T-helper 9 cell (primary cell): ENCODE data around the gene ATF6B.
"Not testable (repeated sequence)": the region's sequence is repeated elsewhere in the genome, so short reads cannot be mapped to it uniquely, and the experiment has no call there.

ENCODE experiments used
- DNase-seq: peaks from one replicate; pipeline ENCODE4 v3.0.0-alpha.2; 2020

The ATF6B gene

DNA sequence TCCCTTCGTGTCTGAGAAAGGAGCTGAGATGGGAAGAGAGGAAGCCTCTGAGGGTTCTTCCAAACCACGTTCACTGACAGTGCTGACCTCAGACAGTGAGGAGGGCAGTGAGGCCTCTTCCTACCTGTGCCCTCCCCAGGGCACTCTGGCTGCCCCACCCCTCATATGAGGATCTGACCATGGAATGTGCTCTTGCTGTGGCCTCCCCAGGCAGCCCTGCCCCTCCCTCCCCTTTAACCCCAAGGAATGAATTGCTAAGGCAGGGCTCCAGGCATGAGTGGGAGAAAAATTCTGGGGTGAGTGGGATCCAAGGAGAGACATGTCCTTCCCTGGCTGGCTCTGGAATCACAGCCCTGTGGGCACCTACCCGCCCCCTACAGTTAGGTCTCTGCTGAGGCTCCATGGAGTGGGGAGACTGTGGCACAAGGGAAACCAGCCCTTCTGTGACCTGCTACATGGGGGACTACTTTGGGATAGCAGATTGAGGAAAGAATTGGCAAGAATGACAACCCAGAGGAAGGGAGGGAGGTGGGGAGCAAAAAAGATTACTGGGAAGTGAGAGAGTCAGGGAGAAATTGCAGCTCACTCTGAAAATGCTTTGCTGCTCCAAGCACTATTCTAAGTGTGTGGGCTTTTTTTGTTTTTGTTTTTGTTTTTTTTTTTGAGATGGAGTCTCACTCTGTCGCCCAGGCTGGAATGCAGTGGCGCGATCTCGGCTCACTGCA is 48.3 kb downstream of the ATF6B start:
- no peak for DNase-seq

- DNase-seq: no peak
Measured at GRCh38 chr6:32076321-32076809, 51.7 kb downstream of the ATF6B start.

DNA sequence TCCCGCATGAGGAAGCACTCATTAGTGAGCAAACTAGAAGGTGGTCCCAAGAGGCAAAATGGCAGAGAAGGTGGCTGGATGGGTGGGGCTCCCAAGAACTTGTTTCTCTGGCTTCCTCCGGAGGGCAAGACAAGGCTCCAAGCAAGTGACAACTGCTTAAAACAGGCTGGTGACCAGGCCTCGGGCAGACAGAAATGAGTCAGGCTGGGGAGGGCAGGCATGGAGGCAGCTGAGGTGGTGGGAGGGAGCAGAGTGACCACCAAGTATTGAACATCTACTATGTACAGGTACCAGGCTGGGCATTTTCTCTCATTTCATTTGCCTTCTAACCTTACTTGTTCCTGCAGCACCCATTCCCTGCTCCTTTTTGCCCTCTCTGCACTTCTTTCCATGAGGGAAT is 52.3 kb downstream of the ATF6B start:
- DNase-seq: no peak

DNA sequence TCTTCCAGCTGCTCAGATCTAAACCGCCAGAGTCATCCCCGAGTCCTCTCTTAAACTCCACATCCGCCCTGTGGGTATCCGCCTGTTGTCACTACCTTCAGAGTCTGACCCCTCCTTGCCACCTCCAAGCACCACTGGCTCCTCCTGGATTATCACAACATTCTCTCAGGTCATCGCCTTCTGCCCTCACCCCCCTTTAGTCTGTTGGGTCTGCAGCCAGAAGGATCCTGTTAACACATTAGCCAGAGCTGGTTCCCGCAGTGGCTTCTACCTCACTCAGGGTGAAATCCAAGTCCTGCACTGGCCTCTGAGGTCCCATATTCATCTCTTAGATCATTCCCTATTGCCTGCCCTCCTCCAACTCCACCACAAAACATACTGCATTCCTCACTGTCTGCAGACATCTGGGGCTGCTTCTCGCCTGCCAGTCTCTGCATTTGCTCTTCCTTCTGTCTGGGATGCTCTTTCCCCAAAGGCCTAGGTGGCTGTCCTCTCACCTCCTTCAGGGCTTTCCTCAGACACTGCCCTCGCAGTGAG is 53.0 kb downstream of the ATF6B start:
- DNase-seq: no peak

GRCh38 chr6:32073613-32074012 is 54.4 kb downstream of the ATF6B start:
- DNase-seq: no peak

- DNase-seq: no peak
Measured at GRCh38 chr6:32073101-32073500, 54.9 kb downstream of the ATF6B start.

GRCh38 chr6:32070814-32071543 is 57.1 kb downstream of the ATF6B start:
- no peak for DNase-seq

- DNase-seq: no peak
Measured at GRCh38 chr6:32069878-32070515, 58.0 kb downstream of the ATF6B start.

- no peak for DNase-seq
Measured at GRCh38 chr6:32069460-32069859, 58.6 kb downstream of the ATF6B start.

DNA sequence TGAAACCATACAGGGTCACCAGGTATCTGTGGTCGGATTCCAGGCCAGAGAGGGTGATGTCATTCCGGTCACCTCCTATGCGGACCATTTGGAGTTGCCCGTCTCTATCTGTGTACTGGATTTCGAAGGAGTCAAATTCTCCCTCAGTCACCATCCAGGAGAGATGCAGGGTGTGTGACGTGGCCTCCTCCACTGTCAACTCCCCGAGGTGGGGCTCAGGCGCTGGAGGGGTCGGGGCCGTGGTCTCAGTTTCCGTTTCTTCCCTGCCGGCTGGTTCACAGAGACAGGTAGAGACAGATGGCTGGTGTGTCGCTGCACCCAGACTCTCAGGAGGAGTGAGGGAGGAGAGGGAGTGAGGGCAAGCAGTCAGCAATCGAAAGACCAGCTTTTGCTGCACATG is 59.2 kb downstream of the ATF6B start:
- DNase-seq: no peak

DNA sequence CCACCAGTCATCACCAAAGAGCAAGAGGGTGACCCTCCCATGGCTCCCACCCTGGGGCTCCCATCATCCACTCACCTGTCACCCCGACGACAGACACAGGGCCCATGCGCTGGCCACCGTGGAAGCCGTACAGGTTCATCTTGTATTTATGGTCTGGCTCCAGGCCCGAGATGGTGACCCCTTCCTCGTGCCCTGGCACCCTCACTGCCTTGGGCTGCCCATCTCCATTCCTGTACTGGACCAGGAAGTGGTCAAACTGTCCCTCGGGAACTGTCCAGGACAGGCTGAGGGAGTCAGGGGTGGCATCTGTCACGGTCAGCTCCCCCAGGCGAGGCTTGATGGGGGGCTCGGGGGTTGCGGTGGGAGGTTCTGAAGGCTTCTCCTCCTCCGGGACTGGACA is 59.7 kb downstream of the ATF6B start:
- DNase-seq: not testable (repeated sequence)

DNA sequence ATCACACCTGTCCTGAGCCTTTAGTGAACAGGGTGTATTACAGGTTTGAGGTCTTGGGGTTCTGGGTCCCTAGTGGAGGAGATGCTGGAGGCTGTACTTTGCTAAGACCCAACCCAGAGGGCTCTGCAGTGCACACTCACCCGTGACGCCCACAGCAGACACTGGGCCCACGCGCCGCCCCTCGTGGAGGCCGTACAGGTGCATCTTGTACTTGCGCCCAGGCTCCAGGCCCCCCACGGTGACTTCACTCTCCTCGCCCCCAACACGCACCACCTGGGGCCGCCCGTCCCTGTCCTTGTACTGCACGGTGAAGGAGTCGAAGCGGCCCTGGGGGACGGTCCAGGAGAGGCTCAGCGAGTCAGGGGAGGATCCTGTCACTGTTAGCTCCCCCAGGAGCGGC is 60.5 kb downstream of the ATF6B start:
- DNase-seq: not testable (repeated sequence)
